Activated naive CD4-positive, alpha-beta T cell treated with anti-CD3 and anti-CD28 coated beads for 36 hours (primary cell): ENCODE results near the gene ST3GAL4. TPM values are rescaled to one million over a fixed set of nuclear protein-coding genes. Genes with fewer than 3 reads are reported as not detected.

ENCODE experiments used
- CTCF ChIA-PET: fragments of 350-600 bp; sonication (Branson Sonifier 250); formaldehyde crosslinking; loops from one replicate; lab custom pipeline; 2021; ENCODE audit warnings: antibody characterized with exemption; lab: Charles Lee
- DNase-seq: peaks from one replicate; pipeline ENCODE4 v3.0.0-alpha.2; 2020
- H3K27ac Mint-ChIP-seq: one replicate; pipeline ENCODE4 v1.8.0; 2021; ENCODE audit warnings: mild to moderate bottlenecking, mixed read lengths
- H3K27me3 Mint-ChIP-seq: one replicate; pipeline ENCODE4 v1.8.0; 2021; ENCODE audit warnings: low read depth, mixed read lengths
- H3K36me3 Mint-ChIP-seq: one replicate; pipeline ENCODE4 v1.8.0; 2021; ENCODE audit warnings: low read depth, mixed read lengths
- H3K4me1 Mint-ChIP-seq: one replicate; pipeline ENCODE4 v1.8.0; 2021; ENCODE audit warnings: low read depth, mixed read lengths
- H3K4me3 Mint-ChIP-seq: one replicate; pipeline ENCODE4 v1.8.0; 2021; ENCODE audit warnings: mild to moderate bottlenecking, moderate library complexity, mixed read lengths
- H3K9me3 Mint-ChIP-seq: one replicate; pipeline ENCODE4 v1.8.0; 2021; ENCODE audit warnings: mixed read lengths
- intact Hi-C: fragments of 100-400 bp; cut with micrococcal nuclease; formaldehyde crosslinking; loops from one replicate; pipeline ENCODE4 v1.15.1; 2023
- total RNA-seq, 2 experiments: library from RNA; stranded (reverse); gene quantifications; one replicate each; pipeline ENCODE4 v1.2.3, GENCODE V29; 2021

ST3GAL4 gene
- total RNA-seq, 2 experiments from 2014 or later = 7.6 to 8.0 TPM

- no peaks in the 10 kb centered on the region for H3K9me3 Mint-ChIP-seq
- intact Hi-C loops = loop anchor here (5.0 kb wide), 2 partner anchors 163 to 273 kb away; no protein-coding TSS in a partner anchor
- H3K27me3 Mint-ChIP-seq = peaks cover 6% of the 10 kb centered on the region
- CTCF ChIA-PET = interaction anchor here (1.2 to 8.0 kb wide), 3 partner anchors 36 to 43 kb away, joined by 3 to 112 read pairs (median 6); no protein-coding TSS in a partner anchor
- H3K36me3 Mint-ChIP-seq = no peaks in the 10 kb centered on the region
- no peak overlapping the region for H3K4me3 Mint-ChIP-seq
- no peak for DNase-seq
- H3K4me1 Mint-ChIP-seq = peaks cover 5% of the 10 kb centered on the region
- no peak overlapping the region for H3K27ac Mint-ChIP-seq
These were observed 88.6 kb downstream of the ST3GAL4 start for GRCh38 chr11:126444072-126444471.

DNA sequence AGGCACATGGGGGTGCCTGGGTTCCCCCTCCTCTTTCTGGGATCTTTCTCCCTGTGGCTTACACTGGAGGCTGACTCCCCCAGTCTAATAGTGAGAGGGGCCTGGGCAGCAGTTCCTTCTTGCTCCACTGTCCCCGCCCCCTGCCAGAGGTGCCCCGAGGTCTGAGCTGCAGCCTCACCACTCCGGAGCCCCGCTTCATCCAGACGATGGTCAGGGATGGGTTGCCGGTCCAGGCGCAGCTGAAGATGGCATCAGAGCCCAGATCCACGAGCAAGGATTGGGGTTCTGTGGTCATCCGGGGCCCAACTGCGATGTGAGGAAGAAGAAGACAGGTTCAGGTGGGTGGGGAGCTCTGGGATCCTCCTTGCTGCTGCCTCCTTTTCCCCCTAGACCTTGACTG is 91.1 kb downstream of the ST3GAL4 start:
- H3K36me3 Mint-ChIP-seq = no peaks in the 10 kb centered on the region
- H3K27ac Mint-ChIP-seq = no peak overlapping the region
- CTCF ChIA-PET = interaction anchor here (0.8 to 1.1 kb wide), 2 partner anchors 34 to 87 kb away, joined by 3 to 5 read pairs; no protein-coding TSS in a partner anchor
- intact Hi-C loops = no loop called here
- peaks cover 1% of the 10 kb centered on the region for H3K27me3 Mint-ChIP-seq
- DNase-seq = no peak
- H3K4me3 Mint-ChIP-seq = no peak overlapping the region
- H3K4me1 Mint-ChIP-seq = no peaks in the 10 kb centered on the region
- H3K9me3 Mint-ChIP-seq = peaks cover 15% of the 10 kb centered on the region

GRCh38 chr11:126450198-126450597 is 94.7 kb downstream of the ST3GAL4 start:
- CTCF ChIA-PET = no interaction called here
- intact Hi-C loops = no loop called here
- Mint-ChIP-seq H3K4me1 (no peaks in the 10 kb centered on the region), H3K36me3 (no peaks in the 10 kb centered on the region), H3K4me3 (no peak overlapping the region), H3K27ac (no peak overlapping the region), H3K27me3 (no peaks in the 10 kb centered on the region), H3K9me3 (peaks cover 15% of the 10 kb centered on the region)
- DNase-seq = no peak

- CTCF ChIA-PET = no interaction called here
- Mint-ChIP-seq H3K9me3 (peaks cover 15% of the 10 kb centered on the region), H3K4me3 (no peak overlapping the region), H3K27me3 (no peaks in the 10 kb centered on the region), H3K27ac (no peak overlapping the region), H3K36me3 (no peaks in the 10 kb centered on the region), H3K4me1 (no peaks in the 10 kb centered on the region)
- intact Hi-C loops = no loop called here
- no peak for DNase-seq
These were observed 95.3 kb downstream of the ST3GAL4 start for GRCh38 chr11:126450806-126451205.

DNA sequence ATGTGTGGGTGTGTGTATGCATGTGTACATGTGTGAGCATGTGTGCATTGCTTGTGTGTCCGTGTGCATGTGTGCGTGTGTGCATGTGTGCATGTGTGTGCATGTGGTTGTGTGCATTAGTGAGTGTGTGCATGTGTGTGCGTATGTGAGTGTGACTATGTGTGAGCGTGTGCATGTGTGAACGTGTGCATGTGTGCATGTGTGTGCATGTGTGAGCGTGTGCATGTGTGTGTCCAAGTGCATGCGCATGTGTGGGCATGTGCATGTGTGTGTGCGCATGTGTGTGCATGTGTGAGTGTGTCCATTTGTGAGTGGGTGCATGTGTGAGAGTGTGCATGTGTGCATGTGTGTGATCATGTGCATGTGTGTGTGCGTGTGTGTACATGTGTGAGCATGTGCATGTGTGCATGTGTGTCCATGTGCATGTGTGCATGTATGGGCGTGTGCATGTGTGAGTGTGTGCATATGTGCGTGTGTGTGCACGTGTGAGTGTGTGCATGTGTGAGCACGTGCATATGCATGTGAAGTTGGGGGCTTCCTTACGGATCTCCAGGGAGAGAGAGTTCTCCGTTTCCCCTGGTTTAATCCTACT is 95.8 kb downstream of the ST3GAL4 start:
- H3K27me3 Mint-ChIP-seq = no peaks in the 10 kb centered on the region
- H3K4me3 Mint-ChIP-seq = no peak overlapping the region
- intact Hi-C loops = no loop called here
- no peak for DNase-seq
- CTCF ChIA-PET = interaction anchor here (2.1 kb wide), 1 partner anchor 29 kb away, joined by 6 read pairs; no protein-coding TSS in a partner anchor
- H3K27ac Mint-ChIP-seq = no peak overlapping the region
- H3K4me1 Mint-ChIP-seq = no peaks in the 10 kb centered on the region
- no peaks in the 10 kb centered on the region for H3K36me3 Mint-ChIP-seq
- H3K9me3 Mint-ChIP-seq = peaks cover 15% of the 10 kb centered on the region

- peaks cover 15% of the 10 kb centered on the region for H3K9me3 Mint-ChIP-seq
- H3K4me3 Mint-ChIP-seq = no peak overlapping the region
- no peak for DNase-seq
- H3K36me3 Mint-ChIP-seq = no peaks in the 10 kb centered on the region
- H3K27ac Mint-ChIP-seq = no peak overlapping the region
- H3K27me3 Mint-ChIP-seq = no peaks in the 10 kb centered on the region
- no peaks in the 10 kb centered on the region for H3K4me1 Mint-ChIP-seq
- intact Hi-C loops = no loop called here
- CTCF ChIA-PET = interaction anchor here (1.5 to 2.1 kb wide), 2 partner anchors 11 to 28 kb away, joined by 4 to 6 read pairs; no protein-coding TSS in a partner anchor
These were observed 97.0 kb downstream of the ST3GAL4 start for GRCh38 chr11:126452241-126453101.

GRCh38 chr11:126456089-126456488 is 100.6 kb downstream of the ST3GAL4 start:
- intact Hi-C loops = no loop called here
- H3K27me3 Mint-ChIP-seq = peaks cover 2% of the 10 kb centered on the region
- CTCF ChIA-PET = no interaction called here
- no peak for DNase-seq
- H3K4me3 Mint-ChIP-seq = no peak overlapping the region
- no peaks in the 10 kb centered on the region for H3K4me1 Mint-ChIP-seq
- H3K36me3 Mint-ChIP-seq = no peaks in the 10 kb centered on the region
- H3K27ac Mint-ChIP-seq = no peak overlapping the region
- peaks cover 4% of the 10 kb centered on the region for H3K9me3 Mint-ChIP-seq

DNA sequence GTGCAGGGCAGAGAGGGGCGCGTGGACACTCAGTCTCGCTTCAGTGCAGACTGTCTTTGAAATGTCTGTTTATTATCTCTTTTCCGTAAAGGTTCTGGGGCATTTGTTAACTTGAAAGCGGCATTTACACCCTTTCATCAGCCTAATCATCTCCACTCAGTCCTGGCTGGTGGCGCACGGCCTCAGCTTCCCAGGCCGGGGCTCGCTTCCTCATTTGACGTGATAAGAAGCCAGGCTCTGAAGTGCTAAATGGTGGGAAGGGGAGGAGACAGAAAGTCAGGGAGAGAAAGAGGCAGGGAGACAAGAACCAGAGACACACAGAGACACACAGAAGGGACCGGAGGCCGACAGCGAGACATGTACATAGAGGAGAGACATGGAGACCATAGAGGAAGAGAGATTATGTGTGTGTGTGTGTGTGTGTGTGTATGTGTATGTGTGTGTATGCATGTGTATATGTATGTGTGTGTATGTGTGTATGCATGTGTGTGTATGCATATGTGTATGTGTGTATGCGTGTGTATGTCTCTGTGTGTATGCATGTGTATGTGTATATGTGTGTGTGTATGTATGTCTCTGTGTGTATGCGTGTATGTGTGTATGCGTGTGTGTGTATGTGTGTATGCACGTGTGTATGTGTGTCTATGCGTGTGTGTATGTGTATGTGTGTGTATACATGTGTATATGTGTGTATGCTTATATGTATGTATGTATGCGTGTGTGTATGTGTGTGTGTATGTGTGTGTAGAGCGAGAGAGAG is 101.5 kb downstream of the ST3GAL4 start:
- no peak for DNase-seq

DNA sequence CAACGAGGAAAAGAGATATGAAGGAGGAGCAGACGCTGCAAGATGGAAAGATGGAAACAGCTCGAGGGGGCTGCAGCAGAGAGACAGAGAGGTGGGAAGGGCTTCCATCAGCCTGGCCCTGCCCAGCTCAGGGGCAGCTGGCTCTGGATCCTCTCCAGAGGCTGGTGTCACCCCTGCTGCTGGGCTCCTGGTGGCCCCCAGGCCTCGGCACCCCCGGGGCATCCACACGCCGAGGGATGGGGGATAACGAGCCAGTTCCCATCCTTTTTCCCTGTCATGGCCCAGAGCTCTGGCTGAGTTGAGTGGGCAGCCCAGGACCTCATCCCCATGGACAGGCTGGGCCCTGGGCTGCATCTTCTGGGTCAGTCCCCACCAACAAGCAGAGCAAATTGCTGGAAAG is 102.3 kb downstream of the ST3GAL4 start:
- Mint-ChIP-seq H3K9me3 (no peaks in the 10 kb centered on the region), H3K27me3 (peaks cover 2% of the 10 kb centered on the region), H3K36me3 (no peaks in the 10 kb centered on the region), H3K4me3 (no peak overlapping the region), H3K4me1 (no peaks in the 10 kb centered on the region), H3K27ac (no peak overlapping the region)
- intact Hi-C loops = no loop called here
- DNase-seq = no peak
- CTCF ChIA-PET = no interaction called here

More for the DNA sequence above, 101.5 kb downstream of the ST3GAL4 start:
- Mint-ChIP-seq H3K4me1 (no peaks in the 10 kb centered on the region), H3K27me3 (peaks cover 2% of the 10 kb centered on the region), H3K36me3 (no peaks in the 10 kb centered on the region), H3K4me3 (no peak overlapping the region), H3K9me3 (no peaks in the 10 kb centered on the region), H3K27ac (no peak overlapping the region)
- intact Hi-C loops = no loop called here
- CTCF ChIA-PET = no interaction called here

DNA sequence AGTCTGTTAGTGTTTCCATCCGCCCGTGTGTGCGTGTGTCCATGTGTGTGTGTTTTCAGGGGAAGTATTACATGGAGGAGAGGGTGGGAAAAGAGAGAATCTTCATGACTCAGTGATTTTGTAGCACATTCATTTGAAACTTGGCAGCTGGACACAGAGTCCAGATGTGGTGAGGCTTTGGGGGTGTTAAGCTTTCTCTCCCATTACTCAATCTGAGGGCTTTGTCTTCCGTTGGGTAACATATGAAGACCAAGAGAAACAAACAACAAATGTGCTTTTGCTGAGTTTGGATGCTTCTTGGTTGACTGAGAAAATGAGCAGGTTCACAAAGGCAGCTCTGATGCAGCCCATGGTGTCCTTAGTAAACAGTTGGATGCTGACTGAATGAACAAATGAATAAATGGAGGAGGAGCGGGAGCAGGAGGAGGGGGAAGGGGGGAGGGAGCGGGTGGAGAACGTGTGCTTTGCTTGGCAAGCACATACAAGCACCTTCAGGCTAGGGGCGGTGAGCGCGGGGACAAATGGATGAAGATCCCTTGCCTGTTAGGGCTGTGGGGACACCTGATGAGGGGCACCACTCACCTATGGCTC is 104.3 kb downstream of the ST3GAL4 start:
- Mint-ChIP-seq H3K27ac (no peak overlapping the region), H3K36me3 (no peaks in the 10 kb centered on the region), H3K27me3 (peaks cover 2% of the 10 kb centered on the region), H3K4me3 (no peak overlapping the region), H3K4me1 (no peaks in the 10 kb centered on the region), H3K9me3 (no peaks in the 10 kb centered on the region)
- CTCF ChIA-PET = interaction anchor here (1.8 kb wide), 1 partner anchor 19 kb away, joined by 4 read pairs; no protein-coding TSS in a partner anchor
- DNase-seq = no peak
- intact Hi-C loops = no loop called here

GRCh38 chr11:126460417-126461095 is 105.1 kb downstream of the ST3GAL4 start:
- CTCF ChIA-PET = interaction anchor here (1.3 to 1.8 kb wide), 2 partner anchors 20 kb away, joined by 4 to 5 read pairs; no protein-coding TSS in a partner anchor
- Mint-ChIP-seq H3K4me3 (no peak overlapping the region), H3K27ac (no peak overlapping the region), H3K4me1 (peaks cover 6% of the 10 kb centered on the region), H3K9me3 (no peaks in the 10 kb centered on the region), H3K36me3 (no peaks in the 10 kb centered on the region), H3K27me3 (peaks cover 2% of the 10 kb centered on the region)
- intact Hi-C loops = no loop called here
- DNase-seq = no peak
